ENCODE data around the gene ARFGAP1. TPM values are rescaled to one million over a fixed set of nuclear protein-coding genes. Genes with fewer than 3 reads are reported as not detected.
A peak's percentile ranks its signal among the peaks of the same experiment; 100 is the strongest.

ARFGAP1 gene
- total and polyA plus RNA-seq, 2 donors, result 36.3 to 111 TPM

- WGBS, result 95% methylated on average over 9 of the region's 9 CpGs
- H3K4me3 ChIP-seq (ENCODE audit: low read length in 2 of 2), result no peak overlapping the region
- DNase-seq (ENCODE audit: low read depth in 6 of 9, low spot score in 9 of 9), result no peak
- H3K9me3 ChIP-seq (ENCODE audit: control insufficient read depth in 2 of 2, insufficient read depth in 1 of 2, low read length in 1 of 2), result peaks cover 0 to 2% of the 10 kb centered on the region in 2 donors
- no peak overlapping the region for H3K27ac ChIP-seq (ENCODE audit: low read depth in 1 of 2, low read length in 1 of 2)
- peaks cover 0 to 24% of the 10 kb centered on the region in 2 donors for H3K27me3 ChIP-seq (ENCODE audit: control insufficient read depth in 2 of 2, insufficient read depth in 1 of 2, low read length in 1 of 2)
- peaks cover 4 to 6% of the 10 kb centered on the region in 2 donors for H3K36me3 ChIP-seq (ENCODE audit: control insufficient read depth in 2 of 2, insufficient read depth in 2 of 2, low read length in 1 of 2)
- H3K4me1 ChIP-seq (ENCODE audit: control insufficient read depth in 2 of 2, insufficient read depth in 2 of 2, low read length in 2 of 2), result peaks cover 9 to 16% of the 10 kb centered on the region in 2 donors
Observed at GRCh38 chr20:63270606-63271325, 1.8 kb upstream of the ARFGAP1 start.

- Histone ChIP-seq H3K27ac (ENCODE audit: low read depth in 1 of 2, low read length in 1 of 2) (no peak overlapping the region), H3K4me3 (ENCODE audit: low read length in 2 of 2) (peak overlapping the region; percentile 57 to 89), H3K9me3 (ENCODE audit: control insufficient read depth in 2 of 2, insufficient read depth in 1 of 2, low read length in 1 of 2) (peaks cover 0 to 2% of the 10 kb centered on the region in 2 donors), H3K27me3 (ENCODE audit: control insufficient read depth in 2 of 2, insufficient read depth in 1 of 2, low read length in 1 of 2) (peaks cover 0 to 12% of the 10 kb centered on the region in 2 donors), H3K4me1 (ENCODE audit: control insufficient read depth in 2 of 2, insufficient read depth in 2 of 2, low read length in 2 of 2) (peaks cover 9 to 16% of the 10 kb centered on the region in 2 donors), H3K36me3 (ENCODE audit: control insufficient read depth in 2 of 2, insufficient read depth in 2 of 2, low read length in 1 of 2) (peaks cover 26 to 28% of the 10 kb centered on the region in 2 donors)
- WGBS, result under 1% methylated on average over 37 of the region's 37 CpGs
- no peak for DNase-seq (ENCODE audit: low read depth in 6 of 9, low spot score in 9 of 9)
Observed at GRCh38 chr20:63273059-63273579, 506 bp downstream of the ARFGAP1 start.

GRCh38 chr20:63273635-63274380, 1.2 kb downstream of the ARFGAP1 start:
- H3K36me3 ChIP-seq (ENCODE audit: control insufficient read depth in 2 of 2, insufficient read depth in 2 of 2, low read length in 1 of 2), result peaks cover 31 to 35% of the 10 kb centered on the region in 2 donors
- peak overlapping the region; percentile 57 to 89 for H3K4me3 ChIP-seq (ENCODE audit: low read length in 2 of 2)
- 75% methylated on average over 20 of the region's 20 CpGs for WGBS
- DNase-seq (ENCODE audit: low read depth in 6 of 9, low spot score in 9 of 9), result no peak
- H3K9me3 ChIP-seq (ENCODE audit: control insufficient read depth in 2 of 2, insufficient read depth in 1 of 2, low read length in 1 of 2), result peaks cover 0 to 2% of the 10 kb centered on the region in 2 donors
- peaks cover 9 to 13% of the 10 kb centered on the region in 2 donors for H3K4me1 ChIP-seq (ENCODE audit: control insufficient read depth in 2 of 2, insufficient read depth in 2 of 2, low read length in 2 of 2)
- peaks cover 0 to 6% of the 10 kb centered on the region in 2 donors for H3K27me3 ChIP-seq (ENCODE audit: control insufficient read depth in 2 of 2, insufficient read depth in 1 of 2, low read length in 1 of 2)
- no peak overlapping the region for H3K27ac ChIP-seq (ENCODE audit: low read depth in 1 of 2, low read length in 1 of 2)

- DNase-seq (ENCODE audit: low read depth in 6 of 9, low spot score in 9 of 9), result no peak
- WGBS, result 98% methylated on average over 17 of the region's 17 CpGs
- Histone ChIP-seq H3K4me1 (ENCODE audit: control insufficient read depth in 2 of 2, insufficient read depth in 2 of 2, low read length in 2 of 2) (peaks cover 9% of the 10 kb centered on the region in 2 donors), H3K9me3 (ENCODE audit: control insufficient read depth in 2 of 2, insufficient read depth in 1 of 2, low read length in 1 of 2) (peaks cover 0 to 2% of the 10 kb centered on the region in 2 donors), H3K27me3 (ENCODE audit: control insufficient read depth in 2 of 2, insufficient read depth in 1 of 2, low read length in 1 of 2) (peaks cover 0 to 3% of the 10 kb centered on the region in 2 donors), H3K27ac (ENCODE audit: low read depth in 1 of 2, low read length in 1 of 2) (no peak overlapping the region), H3K4me3 (ENCODE audit: low read length in 2 of 2) (no peak overlapping the region), H3K36me3 (ENCODE audit: control insufficient read depth in 2 of 2, insufficient read depth in 2 of 2, low read length in 1 of 2) (peaks cover 33 to 43% of the 10 kb centered on the region in 2 donors)
Observed at GRCh38 chr20:63274381-63275228, 2.0 kb downstream of the ARFGAP1 start.

GRCh38 chr20:63275825-63276224, 3.2 kb downstream of the ARFGAP1 start:
- peaks cover 9% of the 10 kb centered on the region in 2 donors for H3K4me1 ChIP-seq (ENCODE audit: control insufficient read depth in 2 of 2, insufficient read depth in 2 of 2, low read length in 2 of 2)

GRCh38 chr20:63276956-63277355, 4.3 kb downstream of the ARFGAP1 start:
- peaks cover 0 to 2% of the 10 kb centered on the region in 2 donors for H3K27me3 ChIP-seq (ENCODE audit: control insufficient read depth in 2 of 2, insufficient read depth in 1 of 2, low read length in 1 of 2)
- peaks cover 40 to 59% of the 10 kb centered on the region in 2 donors for H3K36me3 ChIP-seq (ENCODE audit: control insufficient read depth in 2 of 2, insufficient read depth in 2 of 2, low read length in 1 of 2)
- H3K27ac ChIP-seq (ENCODE audit: low read depth in 1 of 2, low read length in 1 of 2), result no peak overlapping the region
- H3K4me3 ChIP-seq (ENCODE audit: low read length in 2 of 2), result no peak overlapping the region
- peaks cover 7 to 9% of the 10 kb centered on the region in 2 donors for H3K4me1 ChIP-seq (ENCODE audit: control insufficient read depth in 2 of 2, insufficient read depth in 2 of 2, low read length in 2 of 2)
- WGBS, result 98% methylated on average over 20 of the region's 20 CpGs
- no peak for DNase-seq (ENCODE audit: low read depth in 6 of 9, low spot score in 9 of 9)
- peaks cover 0 to 2% of the 10 kb centered on the region in 2 donors for H3K9me3 ChIP-seq (ENCODE audit: control insufficient read depth in 2 of 2, insufficient read depth in 1 of 2, low read length in 1 of 2)

More at GRCh38 chr20:63275825-63276224, 3.2 kb downstream of the ARFGAP1 start:
- H3K27ac ChIP-seq (ENCODE audit: low read depth in 1 of 2, low read length in 1 of 2), result no peak overlapping the region
- DNase-seq (ENCODE audit: low read depth in 6 of 9, low spot score in 9 of 9), result no peak
- H3K9me3 ChIP-seq (ENCODE audit: control insufficient read depth in 2 of 2, insufficient read depth in 1 of 2, low read length in 1 of 2), result peaks cover 0 to 2% of the 10 kb centered on the region in 2 donors
- 98% methylated on average over 18 of the region's 18 CpGs for WGBS
- H3K36me3 ChIP-seq (ENCODE audit: control insufficient read depth in 2 of 2, insufficient read depth in 2 of 2, low read length in 1 of 2), result peaks cover 40 to 50% of the 10 kb centered on the region in 2 donors
- no peak overlapping the region for H3K4me3 ChIP-seq (ENCODE audit: low read length in 2 of 2)
- H3K27me3 ChIP-seq (ENCODE audit: control insufficient read depth in 2 of 2, insufficient read depth in 1 of 2, low read length in 1 of 2), result peaks cover 0 to 3% of the 10 kb centered on the region in 2 donors

GRCh38 chr20:63277466-63278272, 5.1 kb downstream of the ARFGAP1 start:
- peaks cover 40 to 66% of the 10 kb centered on the region in 2 donors for H3K36me3 ChIP-seq (ENCODE audit: control insufficient read depth in 2 of 2, insufficient read depth in 2 of 2, low read length in 1 of 2)

GRCh38 chr20:63278661-63279060, 6.0 kb downstream of the ARFGAP1 start:
- peaks cover 45 to 76% of the 10 kb centered on the region in 2 donors for H3K36me3 ChIP-seq (ENCODE audit: control insufficient read depth in 2 of 2, insufficient read depth in 2 of 2, low read length in 1 of 2)
- no peak for DNase-seq (ENCODE audit: low read depth in 6 of 9, low spot score in 9 of 9)
- H3K27ac ChIP-seq (ENCODE audit: low read depth in 1 of 2, low read length in 1 of 2), result no peak overlapping the region
- H3K4me3 ChIP-seq (ENCODE audit: low read length in 2 of 2), result no peak overlapping the region
- no peaks in the 10 kb centered on the region for H3K27me3 ChIP-seq (ENCODE audit: control insufficient read depth in 2 of 2, insufficient read depth in 1 of 2, low read length in 1 of 2)
- WGBS, result 97% methylated on average over 17 of the region's 17 CpGs
- no peaks in the 10 kb centered on the region for H3K9me3 ChIP-seq (ENCODE audit: control insufficient read depth in 2 of 2, insufficient read depth in 1 of 2, low read length in 1 of 2)
- H3K4me1 ChIP-seq (ENCODE audit: control insufficient read depth in 2 of 2, insufficient read depth in 2 of 2, low read length in 2 of 2), result peaks cover 3 to 12% of the 10 kb centered on the region in 2 donors

More at GRCh38 chr20:63277466-63278272, 5.1 kb downstream of the ARFGAP1 start:
- Histone ChIP-seq H3K9me3 (ENCODE audit: control insufficient read depth in 2 of 2, insufficient read depth in 1 of 2, low read length in 1 of 2) (no peaks in the 10 kb centered on the region), H3K4me1 (ENCODE audit: control insufficient read depth in 2 of 2, insufficient read depth in 2 of 2, low read length in 2 of 2) (peaks cover 6 to 9% of the 10 kb centered on the region in 2 donors), H3K27ac (ENCODE audit: low read depth in 1 of 2, low read length in 1 of 2) (no peak overlapping the region), H3K4me3 (ENCODE audit: low read length in 2 of 2) (no peak overlapping the region), H3K27me3 (ENCODE audit: control insufficient read depth in 2 of 2, insufficient read depth in 1 of 2, low read length in 1 of 2) (no peaks in the 10 kb centered on the region)
- no peak for DNase-seq (ENCODE audit: low read depth in 6 of 9, low spot score in 9 of 9)
- WGBS, result 98% methylated on average over 30 of the region's 30 CpGs

Data from thymus (tissue), 11 donors.